Suprapubic skin (tissue), 4 donors: ENCODE results near the gene RAB12. TPM values are rescaled to one million over a fixed set of nuclear protein-coding genes. Genes with fewer than 3 reads are reported as not detected.

ENCODE experiments used
- DNase-seq, 2 donors: peaks; one replicate each; pipeline ENCODE4 v3.0.0-alpha.2; 2019; ENCODE audit warnings: low spot score in 2 of 2
- H3K27ac ChIP-seq: fragments of 200-600 bp; sonication (generic); one replicate; pipeline ENCODE4 v1.5.1; 2019
- H3K27me3 ChIP-seq: fragments of 200-600 bp; sonication (generic); one replicate; pipeline ENCODE4 v1.5.1; 2019
- H3K36me3 ChIP-seq: fragments of 200-600 bp; sonication (generic); one replicate; pipeline ENCODE4 v1.5.1; 2019
- H3K4me1 ChIP-seq: fragments of 200-600 bp; sonication (generic); one replicate; pipeline ENCODE4 v1.5.1; 2019
- H3K4me3 ChIP-seq: fragments of 200-600 bp; sonication (generic); one replicate; pipeline ENCODE4 v1.5.1; 2019; ENCODE audit warnings: mild to moderate bottlenecking
- H3K9me3 ChIP-seq: fragments of 200-600 bp; sonication (generic); one replicate; pipeline ENCODE4 v1.5.1; 2019
- CTCF ChIP-seq, 2 donors: fragments of 200-600 bp in 1 of 2; fragments of 450-650 bp in 1 of 2; sonication (generic) in 1 of 2; IDR thresholded peaks; one replicate each; pipeline ENCODE4 v1.5.1; 2016 to 2019; ENCODE audit warnings: antibody characterized with exemption in 2 of 2, mild to moderate bottlenecking in 1 of 2, moderate library complexity in 1 of 2
- EP300 ChIP-seq: sonication (generic); formaldehyde crosslinking; IDR thresholded peaks from one replicate; pipeline ENCODE4 v1.6.1; 2017; ENCODE audit warnings: antibody characterized with exemption
- POLR2A ChIP-seq, 2 donors: fragments of 450-650 bp; IDR thresholded peaks; one replicate each; pipeline ENCODE4 v1.6.1; 2017; ENCODE audit warnings: antibody characterized with exemption in 2 of 2, mild to moderate bottlenecking in 2 of 2, moderate library complexity in 2 of 2
- POLR2AphosphoS5 ChIP-seq, 3 donors: sonication (generic); formaldehyde crosslinking; IDR thresholded peaks; one replicate each; pipeline ENCODE4 v1.6.1; 2017; ENCODE audit warnings: antibody characterized with exemption in 3 of 3
- WGBS: methylation state at CpG from one replicate; pipeline ENCODE4 v1.1.5; 2018; 5-methylcytosine and 5-hydroxymethylcytosine counted together
- total RNA-seq, 4 donors: library from RNA; depleted of rRNA; stranded (reverse); fragments of >200 nt; gene quantifications; one replicate each; pipeline ENCODE4 v1.1.0, GENCODE V29; 2016

RAB12 gene
- total RNA-seq, 4 donors from 2014 or later = 48.1 to 64.4 (median 48.7) TPM

GRCh38 chr18:8614875-8615274 lies 5.6 kb downstream of the RAB12 start:
- Histone ChIP-seq H3K9me3 (no peaks in the 10 kb centered on the region), H3K27me3 (no peaks in the 10 kb centered on the region), H3K4me1 (peaks cover 75% of the 10 kb centered on the region), H3K27ac (peak overlapping the region; percentile 47), H3K4me3 (no peak overlapping the region), H3K36me3 (no peaks in the 10 kb centered on the region)
- TF ChIP-seq POLR2AphosphoS5 (IDR thresholded peaks at IDR 0.05) = no peak
- no peak for TF ChIP-seq EP300
- no peak for TF ChIP-seq CTCF (IDR thresholded peaks at IDR 0.05)
- TF ChIP-seq POLR2A (IDR thresholded peaks at IDR 0.05) = no peak
- WGBS = 93% methylated on average over 12 of the region's 12 CpGs
- no peak for DNase-seq

- no peak for DNase-seq
- H3K4me1 ChIP-seq = peaks cover 75% of the 10 kb centered on the region
These were observed 6.3 kb downstream of the RAB12 start for GRCh38 chr18:8615397-8616027.

GRCh38 chr18:8616028-8616401 lies 6.8 kb downstream of the RAB12 start:
- no peak for DNase-seq
- no peak for TF ChIP-seq CTCF (IDR thresholded peaks at IDR 0.05)
- no peak for TF ChIP-seq POLR2A (IDR thresholded peaks at IDR 0.05)
- no peak for TF ChIP-seq EP300
- no peak for TF ChIP-seq POLR2AphosphoS5 (IDR thresholded peaks at IDR 0.05)
- Histone ChIP-seq H3K9me3 (no peaks in the 10 kb centered on the region), H3K27ac (peak overlapping the region; percentile 47), H3K4me1 (peaks cover 75% of the 10 kb centered on the region), H3K36me3 (no peaks in the 10 kb centered on the region), H3K27me3 (no peaks in the 10 kb centered on the region), H3K4me3 (no peak overlapping the region)
- WGBS = 22% methylated on average over 4 of the region's 4 CpGs

More at GRCh38 chr18:8615397-8616027, 6.3 kb downstream of the RAB12 start:
- H3K4me3 ChIP-seq = no peak overlapping the region
- H3K9me3 ChIP-seq = no peaks in the 10 kb centered on the region
- 19% methylated on average over 4 of the region's 4 CpGs for WGBS
- TF ChIP-seq POLR2A (IDR thresholded peaks at IDR 0.05) (no peak), EP300 (no peak), CTCF (IDR thresholded peaks at IDR 0.05) (no peak), POLR2AphosphoS5 (IDR thresholded peaks at IDR 0.05) (no peak)
- H3K36me3 ChIP-seq = no peaks in the 10 kb centered on the region
- peak overlapping the region; percentile 47 for H3K27ac ChIP-seq
- H3K27me3 ChIP-seq = no peaks in the 10 kb centered on the region

- 91% methylated on average over 5 of the region's 5 CpGs for WGBS
These were observed 8.7 kb downstream of the RAB12 start for GRCh38 chr18:8617907-8618306.

GRCh38 chr18:8619041-8619440 lies 9.8 kb downstream of the RAB12 start:
- Histone ChIP-seq H3K9me3 (no peaks in the 10 kb centered on the region), H3K4me3 (no peak overlapping the region), H3K4me1 (peaks cover 56% of the 10 kb centered on the region), H3K36me3 (no peaks in the 10 kb centered on the region), H3K27me3 (no peaks in the 10 kb centered on the region), H3K27ac (no peak overlapping the region)
- 87% methylated on average over 5 of the region's 5 CpGs for WGBS
- TF ChIP-seq POLR2AphosphoS5 (IDR thresholded peaks at IDR 0.05) (no peak), CTCF (IDR thresholded peaks at IDR 0.05) (no peak), EP300 (no peak), POLR2A (IDR thresholded peaks at IDR 0.05) (no peak)
- no peak for DNase-seq

More at GRCh38 chr18:8617907-8618306, 8.7 kb downstream of the RAB12 start:
- H3K36me3 ChIP-seq = no peaks in the 10 kb centered on the region
- peaks cover 58% of the 10 kb centered on the region for H3K4me1 ChIP-seq
- no peaks in the 10 kb centered on the region for H3K27me3 ChIP-seq
- no peak overlapping the region for H3K4me3 ChIP-seq
- no peaks in the 10 kb centered on the region for H3K9me3 ChIP-seq
- TF ChIP-seq POLR2AphosphoS5 (IDR thresholded peaks at IDR 0.05) (no peak), CTCF (IDR thresholded peaks at IDR 0.05) (no peak), EP300 (no peak), POLR2A (IDR thresholded peaks at IDR 0.05) (no peak)
- no peak overlapping the region for H3K27ac ChIP-seq
- DNase-seq = no peak
